Neural progenitor cell (in vitro differentiated cells): ENCODE data around the gene TTLL3.

Experiments
- CTCF ChIP-seq: fragments of 200-600 bp; sonication (generic); IDR thresholded peaks from 2 replicates; pipeline ENCODE4 v1.5.1; 2017; ENCODE audit warnings: antibody characterized with exemption, mild to moderate bottlenecking
- EZH2phosphoT487 ChIP-seq: fragments of 200-600 bp; sonication (generic); IDR thresholded peaks from 2 replicates; pipeline ENCODE4 v1.6.1; 2017; ENCODE audit warnings: antibody characterized with exemption

GRCh38 chr3:9768141-9768775 lies 41.8 kb upstream of the TTLL3 start:
- TF ChIP-seq CTCF, result no peak
- TF ChIP-seq EZH2phosphoT487, result no peak
